ENCODE data around the gene ZNF845. TPM values are rescaled to one million over a fixed set of nuclear protein-coding genes. Genes with fewer than 3 reads are reported as not detected.

Gene ZNF845
- total RNA-seq, result 4.8 and 6.6 TPM in 2 replicates

DNA sequence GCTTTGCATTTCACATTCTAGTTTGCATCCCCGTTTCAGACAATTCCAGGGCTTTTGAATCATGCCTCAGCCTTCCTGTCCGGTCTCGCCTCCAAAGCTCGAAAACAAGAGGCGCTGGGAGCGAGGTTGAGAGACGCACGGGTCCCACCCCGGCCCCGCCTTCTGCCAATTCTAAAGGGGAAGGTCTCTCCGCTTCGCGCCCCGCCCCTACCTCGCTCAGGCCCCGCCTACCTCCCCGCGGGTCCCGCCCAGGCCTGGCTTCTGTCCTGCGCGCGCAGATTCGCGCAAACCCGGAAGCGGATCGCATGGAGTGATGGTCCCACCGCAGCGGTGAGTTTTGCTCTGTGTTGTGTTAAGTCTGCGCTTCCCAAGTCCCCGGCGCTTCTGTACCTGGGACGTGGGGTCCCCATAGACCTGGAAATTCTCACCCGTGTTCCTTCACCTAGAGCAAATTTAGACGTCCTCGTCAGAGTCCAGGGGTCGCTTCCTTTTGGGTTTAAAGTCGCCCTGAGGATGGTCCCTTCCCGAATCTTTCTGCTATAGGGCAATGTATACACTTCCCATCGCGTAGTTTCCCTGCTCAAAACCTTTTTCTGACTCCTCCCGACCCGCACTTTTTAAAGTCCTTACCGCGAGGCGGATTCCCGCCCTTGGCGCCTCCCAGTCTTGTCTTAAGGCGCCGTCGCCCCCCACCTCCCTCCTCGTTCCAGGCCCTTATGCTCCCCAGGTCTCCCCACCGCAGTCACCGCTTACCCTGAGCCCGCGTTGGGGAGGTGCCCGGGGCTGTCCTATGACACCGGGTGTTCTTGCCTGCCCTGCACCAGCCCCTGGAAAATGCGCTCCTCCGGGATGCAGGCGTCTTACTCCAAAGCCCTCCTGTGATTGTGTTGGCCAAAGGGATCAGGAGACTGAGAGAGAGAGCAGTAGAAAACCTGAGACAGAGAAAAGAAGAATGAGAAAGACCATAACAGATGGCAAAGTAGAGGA is at the start of gene ZNF845:
Gene ZNF845, plus strand, starts transcription at position 287 of the 987 bp plus-strand sequence. CDS start 7,559 bp downstream, outside the sequence.

DNA sequence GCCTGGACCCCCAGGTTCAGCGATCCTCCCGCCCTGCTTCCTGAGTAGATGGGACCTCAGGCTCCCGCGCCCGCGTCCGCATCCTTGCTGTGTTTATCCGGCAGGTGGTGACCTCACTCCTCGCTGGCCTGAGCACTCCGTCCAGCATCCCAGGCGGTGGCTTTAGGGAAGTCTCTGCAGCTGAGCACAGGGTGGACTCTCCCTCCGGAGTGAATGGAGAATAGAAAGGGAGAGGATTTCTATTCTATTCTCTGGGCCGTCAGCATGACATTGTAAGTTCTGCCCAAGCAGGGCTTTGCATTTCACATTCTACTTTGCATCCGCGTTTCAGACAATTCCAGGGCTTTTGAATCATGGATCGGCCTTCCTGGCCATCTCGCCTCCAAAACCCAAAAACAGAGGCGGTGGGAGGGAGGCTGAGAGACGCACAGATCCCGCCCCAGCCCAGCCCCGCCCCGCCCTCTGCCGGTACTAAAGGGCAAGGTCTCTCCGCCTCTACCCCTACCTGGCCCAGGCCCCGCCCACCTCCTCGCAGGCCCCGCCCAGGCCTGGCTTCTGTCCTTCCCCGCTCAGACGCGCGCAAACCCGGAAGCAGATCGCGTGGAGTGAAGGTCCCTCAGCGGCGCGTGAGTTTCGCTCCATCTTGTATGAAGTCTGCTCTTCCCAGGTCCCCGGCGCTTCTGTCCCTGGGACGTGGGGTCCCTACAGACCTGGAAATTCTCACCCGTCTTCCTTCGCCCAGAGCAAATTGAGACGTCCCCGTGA is 31.8 kb downstream of the ZNF845 start, which contains the start of gene ZNF525:
Gene ZNF525, plus strand, starts transcription at position 572 of the 765 bp plus-strand sequence. CDS start 6,577 bp downstream, outside the sequence.

DNA sequence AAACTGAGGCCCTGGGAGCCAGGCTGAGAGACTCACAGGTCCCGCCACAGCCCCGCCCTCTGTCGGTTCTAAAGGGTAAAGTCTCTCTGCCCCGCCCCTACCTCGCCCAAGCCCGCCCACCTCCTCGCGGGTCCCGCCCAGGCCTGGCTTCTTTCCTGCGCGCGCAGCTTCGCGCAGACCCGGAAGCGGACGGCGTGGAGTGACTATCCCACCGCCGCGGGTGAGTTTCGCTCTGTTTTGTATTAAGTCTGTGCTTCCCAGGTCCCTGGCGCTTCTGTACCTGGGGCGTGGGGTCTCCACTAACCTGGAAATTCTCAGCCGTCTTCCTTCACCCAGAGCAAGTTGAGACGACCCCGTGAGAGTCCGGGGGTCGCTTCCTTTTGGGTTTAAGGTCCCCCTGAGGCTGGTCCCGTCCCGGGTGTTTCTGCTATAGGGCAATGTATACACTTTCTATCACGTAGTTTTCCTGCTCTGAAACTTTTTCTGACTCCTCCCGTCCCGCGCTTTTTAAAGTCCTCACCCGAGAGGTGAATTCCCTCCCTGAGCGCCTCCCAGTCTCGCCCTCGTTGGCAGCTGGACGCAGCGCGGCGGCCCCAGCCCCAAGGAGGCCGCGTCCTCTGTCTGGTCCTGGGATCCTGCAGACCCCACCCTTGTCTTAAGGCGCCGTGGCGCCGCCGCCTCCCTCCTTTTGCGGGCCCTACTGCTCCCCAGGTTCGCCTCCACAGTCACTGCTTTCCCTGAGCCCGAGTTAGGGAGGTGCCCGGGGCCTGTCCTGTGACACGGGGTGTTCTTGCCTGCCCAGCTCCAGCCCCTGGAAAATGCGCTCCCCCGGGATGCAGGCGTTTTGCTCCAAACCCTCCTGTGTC is 61.7 kb downstream of the ZNF845 start, which contains the start of gene ZNF765:
Gene ZNF765, plus strand, starts transcription at position 176 of the 866 bp plus-strand sequence. CDS start 2,867 bp downstream, outside the sequence.

Other genes with a start within 250 kb of the ZNF845 start
- 27.6 and 39.5 TPM in 2 replicates for gene ZNF160, start 230.3 kb upstream of the ZNF845 start, total RNA-seq
- 2.2 and 3.7 TPM in 2 replicates for gene ZNF415, start 200.8 kb upstream of the ZNF845 start, total RNA-seq
- gene ZNF347, start 174.7 kb upstream of the ZNF845 start, total RNA-seq, result 4.8 and 7.6 TPM in 2 replicates
- 3.7 and 4.8 TPM in 2 replicates for gene ZNF665, start 140.4 kb upstream of the ZNF845 start, total RNA-seq
- gene ZNF677, start 78.9 kb upstream of the ZNF845 start, total RNA-seq, result 11.1 and 12.5 TPM in 2 replicates
- gene VN1R2, start 75.5 kb upstream of the ZNF845 start, total RNA-seq, result not detected in 2 replicates
- gene VN1R4, start 66.0 kb upstream of the ZNF845 start, total RNA-seq, result not detected in 2 replicates
- 2.0 and 3.3 TPM in 2 replicates for gene ZNF525, start 32.0 kb downstream of the ZNF845 start, total RNA-seq
- 11.0 and 13.1 TPM in 2 replicates for gene ZNF765, start 61.4 kb downstream of the ZNF845 start, total RNA-seq
- gene ZNF761, start 98.2 kb downstream of the ZNF845 start, total RNA-seq, result 9.8 and 11.0 TPM in 2 replicates
- 2.9 and 3.3 TPM in 2 replicates for gene ZNF813, start 134.0 kb downstream of the ZNF845 start, total RNA-seq
- 7.8 and 9.2 TPM in 2 replicates for gene ZNF331, start 204.4 kb downstream of the ZNF845 start, total RNA-seq